Coronary artery (tissue), 2 donors: ENCODE measurements around the gene NECTIN4.

Experiments used
- DNase-seq: peaks from one replicate; pipeline ENCODE4 v3.0.0-alpha.2; 2017; ENCODE audit warnings: low spot score
- H3K27ac ChIP-seq, 2 donors: fragments of 200-600 bp; sonication (generic); one replicate each; pipeline ENCODE4 v1.5.1; 2016 to 2019
- H3K4me3 ChIP-seq: fragments of 200-600 bp; sonication (generic); 2 replicates; pipeline ENCODE4 v1.5.1; 2016; ENCODE audit warnings: mild to moderate bottlenecking, moderate library complexity
- TF ChIP-seq, protein P1 (sequence below): fragments of 200-600 bp; sonication (generic); IDR thresholded peaks from one replicate; pipeline ENCODE4 v1.5.1; 2019; ENCODE audit warnings: antibody characterized with exemption

Gene NECTIN4

DNA sequence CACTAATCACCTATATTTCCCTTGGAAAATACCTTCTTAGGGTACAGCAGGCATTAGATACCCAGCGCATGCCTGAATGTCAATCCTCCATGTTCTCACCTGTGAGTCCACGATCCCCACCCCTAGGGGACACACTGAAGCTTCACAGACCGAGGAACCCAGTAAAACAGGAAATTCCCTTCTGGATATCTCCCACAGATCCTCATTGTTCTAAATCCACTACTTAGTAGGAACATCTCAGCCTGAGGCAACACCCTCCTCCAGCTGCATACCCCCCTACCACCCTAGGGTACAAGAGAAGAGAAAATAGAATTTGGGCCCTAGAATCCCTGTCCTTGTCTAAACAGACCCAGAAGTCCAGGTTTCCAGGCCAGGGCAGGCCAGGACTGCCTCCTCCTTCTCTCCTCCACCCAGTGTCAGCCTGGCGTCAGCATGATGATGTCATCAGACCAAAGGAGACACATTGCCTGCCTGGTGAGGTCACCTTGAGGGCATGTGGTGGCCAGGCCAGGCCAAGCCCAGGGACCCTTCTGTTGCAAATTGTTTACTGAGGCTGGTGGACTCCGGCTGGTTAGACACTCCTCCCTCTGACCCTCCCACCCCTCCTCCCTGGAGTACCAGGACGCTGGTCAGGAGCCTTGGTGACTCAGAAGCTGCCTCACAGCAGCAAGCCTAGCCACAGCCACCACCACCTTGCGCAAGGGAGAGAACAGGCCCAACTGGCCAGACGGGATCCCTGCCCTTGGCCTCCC lies 6.2 kb downstream of the NECTIN4 start:
- peak overlapping the region in 1 of 2 donors; percentile 62 for H3K27ac ChIP-seq
- H3K4me3 ChIP-seq: no peak overlapping the region
- TF ChIP-seq, protein P1, sequence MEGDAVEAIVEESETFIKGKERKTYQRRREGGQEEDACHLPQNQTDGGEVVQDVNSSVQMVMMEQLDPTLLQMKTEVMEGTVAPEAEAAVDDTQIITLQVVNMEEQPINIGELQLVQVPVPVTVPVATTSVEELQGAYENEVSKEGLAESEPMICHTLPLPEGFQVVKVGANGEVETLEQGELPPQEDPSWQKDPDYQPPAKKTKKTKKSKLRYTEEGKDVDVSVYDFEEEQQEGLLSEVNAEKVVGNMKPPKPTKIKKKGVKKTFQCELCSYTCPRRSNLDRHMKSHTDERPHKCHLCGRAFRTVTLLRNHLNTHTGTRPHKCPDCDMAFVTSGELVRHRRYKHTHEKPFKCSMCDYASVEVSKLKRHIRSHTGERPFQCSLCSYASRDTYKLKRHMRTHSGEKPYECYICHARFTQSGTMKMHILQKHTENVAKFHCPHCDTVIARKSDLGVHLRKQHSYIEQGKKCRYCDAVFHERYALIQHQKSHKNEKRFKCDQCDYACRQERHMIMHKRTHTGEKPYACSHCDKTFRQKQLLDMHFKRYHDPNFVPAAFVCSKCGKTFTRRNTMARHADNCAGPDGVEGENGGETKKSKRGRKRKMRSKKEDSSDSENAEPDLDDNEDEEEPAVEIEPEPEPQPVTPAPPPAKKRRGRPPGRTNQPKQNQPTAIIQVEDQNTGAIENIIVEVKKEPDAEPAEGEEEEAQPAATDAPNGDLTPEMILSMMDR: no peak
- peak; percentile 89 for DNase-seq

DNA sequence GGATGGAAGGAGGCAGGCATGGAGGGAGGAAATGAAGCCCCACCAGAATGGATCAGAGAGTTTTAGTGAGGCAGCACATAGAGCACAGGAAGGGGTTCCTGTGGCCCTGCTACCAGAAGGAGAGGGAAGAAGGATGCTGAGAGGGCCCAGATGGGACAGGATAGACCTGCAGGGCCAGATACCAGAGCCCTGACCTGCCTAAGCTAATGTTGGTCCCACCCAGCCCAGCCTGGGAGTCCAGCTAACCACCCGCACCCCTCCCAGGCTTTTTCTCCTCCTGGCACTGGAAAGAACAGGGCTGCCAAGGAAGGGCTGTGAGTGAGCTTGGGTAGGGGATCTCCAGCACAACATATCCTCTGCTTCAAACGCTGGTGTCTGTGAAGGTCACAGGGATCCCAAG lies 6.9 kb downstream of the NECTIN4 start:
- DNase-seq: no peak
- no peak overlapping the region for H3K4me3 ChIP-seq
- TF ChIP-seq, protein P1: no peak
- peak overlapping the region in 1 of 2 donors; percentile 62 for H3K27ac ChIP-seq

DNA sequence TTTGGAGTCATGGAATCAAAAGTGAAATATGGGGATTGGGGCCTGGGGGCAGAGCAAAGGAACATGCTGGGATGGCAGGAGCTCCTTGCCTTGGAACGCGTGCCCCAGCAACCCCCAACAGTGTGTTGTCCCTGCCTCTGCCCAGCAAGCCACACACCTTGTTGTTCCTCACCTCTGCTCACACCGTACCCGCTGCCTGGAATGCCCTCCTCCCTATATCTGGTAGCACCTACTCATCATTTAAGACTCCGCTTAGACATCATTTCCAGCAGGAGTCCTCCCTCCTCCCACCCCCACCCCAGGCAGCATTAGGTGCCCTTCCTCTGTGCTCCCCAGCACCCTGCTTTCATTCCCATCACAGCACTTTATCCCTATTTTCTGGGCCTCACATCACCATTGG lies 7.8 kb downstream of the NECTIN4 start:
- no peak for DNase-seq
- Histone ChIP-seq H3K27ac (no peak overlapping the region), H3K4me3 (no peak overlapping the region)
- TF ChIP-seq, protein P1: no peak

DNA sequence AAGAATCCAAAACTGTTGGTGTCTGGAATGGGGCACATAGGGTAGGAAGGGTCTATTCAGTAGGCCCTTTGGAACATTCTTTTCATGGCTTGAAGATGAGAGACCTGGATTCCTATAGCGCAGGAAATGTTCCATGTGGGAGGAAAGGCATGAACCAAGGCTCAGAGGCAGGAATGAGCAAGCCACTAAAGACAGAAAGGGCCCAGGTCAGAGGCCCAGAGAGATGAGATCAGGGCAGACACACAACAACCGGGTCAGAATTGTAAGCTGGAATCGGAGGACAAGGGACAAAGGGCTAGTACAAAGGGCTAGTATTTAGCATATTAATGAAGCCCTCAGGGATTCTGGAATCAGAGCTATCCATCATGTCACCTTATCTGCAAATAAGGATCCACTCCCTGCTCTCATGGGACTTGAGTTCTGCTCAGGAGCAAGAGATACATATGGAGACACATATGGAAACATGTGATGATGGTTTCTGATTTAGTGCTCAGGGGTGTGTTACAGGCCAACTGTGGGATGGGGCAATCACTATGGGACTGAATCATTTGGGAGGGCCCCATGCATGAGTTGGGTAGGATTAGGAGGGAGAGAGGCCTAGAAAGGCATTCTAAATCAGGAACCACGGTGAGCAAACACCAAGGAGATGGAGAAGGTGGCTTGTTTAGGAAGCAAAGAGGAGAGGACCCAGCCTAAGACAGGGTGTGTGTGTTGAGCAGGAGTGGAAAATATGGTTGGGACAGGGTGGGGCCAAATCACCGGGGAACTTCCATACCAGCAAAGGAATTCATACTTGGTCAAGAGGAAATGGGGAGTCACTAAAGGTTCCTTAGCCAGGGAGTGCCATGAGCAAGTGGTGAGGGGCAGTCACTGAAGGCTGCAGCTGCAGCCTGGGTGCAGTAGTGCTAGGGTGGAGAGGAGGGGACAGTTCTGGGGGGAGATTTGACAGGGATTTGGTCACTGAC lies 8.6 kb downstream of the NECTIN4 start:
- TF ChIP-seq, protein P1: no peak
- Histone ChIP-seq H3K4me3 (no peak overlapping the region), H3K27ac (no peak overlapping the region)
- no peak for DNase-seq

DNA sequence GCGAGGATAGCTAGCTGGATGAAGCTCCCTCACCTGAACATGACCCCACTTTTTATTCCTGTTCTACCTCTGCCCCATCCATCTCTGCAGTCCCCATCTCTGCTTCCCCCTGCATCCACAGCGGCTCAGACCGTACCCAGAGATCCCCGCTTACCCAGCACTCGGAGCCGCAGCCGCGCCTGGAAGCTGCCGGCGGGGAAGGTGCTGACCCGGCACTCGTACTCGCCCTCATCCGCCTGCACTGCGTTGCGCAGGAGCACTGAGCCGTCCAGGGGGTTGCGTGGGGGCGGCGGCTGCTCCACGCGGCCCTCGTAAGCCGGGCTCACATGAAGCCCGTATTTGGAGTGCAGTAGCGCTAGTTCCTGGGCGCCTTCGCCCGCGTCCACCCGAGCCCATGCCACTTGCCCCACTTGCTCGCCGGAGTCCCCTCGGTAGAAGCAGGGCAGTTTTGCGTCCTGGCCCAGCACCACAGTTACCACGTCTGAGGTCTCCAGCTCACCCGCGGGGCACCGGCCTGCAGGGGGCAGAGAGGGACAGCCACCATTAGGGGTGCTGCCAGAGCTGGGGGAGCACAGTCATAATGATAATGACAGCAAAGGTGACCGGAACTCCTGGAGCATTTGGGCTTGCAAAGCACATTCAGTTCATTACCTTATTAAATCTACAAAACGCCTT lies 9.8 kb downstream of the NECTIN4 start:
- Histone ChIP-seq H3K4me3 (no peak overlapping the region), H3K27ac (no peak overlapping the region)
- no peak for DNase-seq
- TF ChIP-seq, protein P1: no peak

DNA sequence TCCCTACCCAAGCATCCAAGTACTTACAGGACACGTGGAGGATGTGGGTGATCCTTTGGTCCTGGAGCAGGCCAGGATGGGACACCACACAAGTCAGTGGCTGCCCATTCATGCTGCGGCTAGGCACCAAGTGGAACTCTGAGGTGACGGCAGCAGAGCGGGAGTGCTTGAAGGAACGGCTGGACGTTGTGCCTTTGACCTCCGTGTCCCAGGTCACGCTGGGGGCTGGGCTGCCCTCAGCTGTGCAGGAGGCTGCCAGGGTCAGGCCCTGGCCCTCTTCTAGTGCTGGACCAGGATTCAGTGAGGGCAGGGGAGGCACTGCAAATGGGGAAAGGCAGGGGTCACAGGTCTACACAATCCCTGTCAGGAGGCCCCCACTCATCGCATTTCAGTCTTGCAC lies 11.9 kb downstream of the NECTIN4 start:
- TF ChIP-seq, protein P1: no peak
- no peak overlapping the region for H3K4me3 ChIP-seq
- DNase-seq: no peak
- no peak overlapping the region for H3K27ac ChIP-seq
